Mammary epithelial cell (primary cell): Measurements from ENCODE around the gene LIPH.

ENCODE experiments used
- CTCF ChIP-seq, 2 donors: IDR thresholded peaks in 1 of 2; conservative IDR thresholded peaks in 1 of 2; 2 replicates each; pipeline ENCODE4 v1.5.1; 2011 to 2012; ENCODE audit warnings: inconsistent platforms in 2 of 2, low read length in 2 of 2, mild to moderate bottlenecking in 2 of 2, control low read depth in 1 of 2, low read depth in 1 of 2; ENCODE audit not compliant: insufficient read depth in 1 of 2; ENCODE audit errors: extremely low read depth in 1 of 2
- EZH2 ChIP-seq: IDR thresholded peaks from 2 replicates; pipeline ENCODE4 v1.6.1; 2012; ENCODE audit warnings: low read length, inconsistent platforms, borderline replicate concordance

- TF ChIP-seq CTCF (conservative IDR thresholded peaks at IDR 0.05 in 1 of 2, IDR thresholded peaks at IDR 0.05 in 1 of 2; ENCODE audit: extremely low read depth in 1 of 2, insufficient read depth in 1 of 2, low read depth in 1 of 2, low read length in 2 of 2) (no peak), EZH2 (no peak)
Measured at GRCh38 chr3:185479373-185479945, 72.9 kb downstream of the LIPH start.
